Mesendoderm (in vitro differentiated cells): ENCODE results near the gene VWDE.

Experiments
- DNase-seq: peaks from one replicate; pipeline ENCODE4 v3.0.0; 2013
- H2AK5ac ChIP-seq: 2 replicates; pipeline ENCODE4 v1.6.1; 2013; ENCODE audit warnings: low read length, inconsistent platforms
- H2BK120ac ChIP-seq: 2 replicates; pipeline ENCODE4 v1.6.1; 2013; ENCODE audit warnings: low read depth, mild to moderate bottlenecking, low read length, moderate library complexity, mixed read lengths
- H2BK15ac ChIP-seq: replicated peaks from 2 replicates; pipeline ENCODE4 v1.6.1; 2013; ENCODE audit warnings: low read depth, mild to moderate bottlenecking, moderate library complexity
- H2BK5ac ChIP-seq: 2 replicates; pipeline ENCODE4 v1.6.1; 2013; ENCODE audit warnings: low read length, inconsistent platforms
- H3K18ac ChIP-seq: 2 replicates; pipeline ENCODE4 v1.6.1; 2013; ENCODE audit warnings: mild to moderate bottlenecking, low read length, mixed read lengths
- H3K23ac ChIP-seq: one replicate; pipeline ENCODE4 v1.6.1; 2013; ENCODE audit warnings: low read length
- H3K27ac ChIP-seq: 2 replicates; pipeline ENCODE4 v1.5.1; 2013; ENCODE audit warnings: low read depth, mild to moderate bottlenecking, inconsistent platforms, low read length, moderate library complexity
- H3K27me3 ChIP-seq: 2 replicates; pipeline ENCODE4 v1.6.1; 2013; ENCODE audit warnings: low read length, control low read depth, mild to moderate bottlenecking, inconsistent platforms; ENCODE audit not compliant: insufficient read depth, poor library complexity
- H3K36me3 ChIP-seq: 2 replicates; pipeline ENCODE4 v1.6.1; 2013; ENCODE audit warnings: low read length, inconsistent platforms; ENCODE audit not compliant: control insufficient read depth, insufficient read depth
- H3K4ac ChIP-seq: one replicate; pipeline ENCODE4 v1.6.1; 2013; ENCODE audit warnings: low read depth, mild to moderate bottlenecking, low read length, moderate library complexity
- H3K4me1 ChIP-seq: 2 replicates; pipeline ENCODE4 v1.6.1; 2013; ENCODE audit warnings: low read depth, low read length, inconsistent platforms; ENCODE audit not compliant: control insufficient read depth
- H3K4me2 ChIP-seq: 2 replicates; pipeline ENCODE4 v1.6.1; 2013; ENCODE audit warnings: low read length
- H3K4me3 ChIP-seq: 2 replicates; pipeline ENCODE4 v1.5.1; 2013; ENCODE audit warnings: mild to moderate bottlenecking, low read length
- H3K56ac ChIP-seq: one replicate; pipeline ENCODE4 v1.6.1; 2013; ENCODE audit warnings: low read length
- H3K79me1 ChIP-seq: 2 replicates; pipeline ENCODE4 v1.6.1; 2013; ENCODE audit warnings: low read length, inconsistent platforms
- H3K79me2 ChIP-seq: 2 replicates; pipeline ENCODE4 v1.6.1; 2013; ENCODE audit warnings: mild to moderate bottlenecking, low read length; ENCODE audit not compliant: control insufficient read depth, insufficient read depth
- H3K9ac ChIP-seq: 2 replicates; pipeline ENCODE4 v1.6.1; 2013; ENCODE audit warnings: low read length, inconsistent platforms
- H4K5ac ChIP-seq: one replicate; pipeline ENCODE4 v1.6.1; 2013; ENCODE audit warnings: low read length
- H4K8ac ChIP-seq: one replicate; pipeline ENCODE4 v1.6.1; 2013; ENCODE audit warnings: low read depth, mild to moderate bottlenecking, control low read depth, low read length, moderate library complexity
- WGBS: extraction: QIAGEN DNeasy Blood & Tissue Kit; methylation state at CpG from one replicate; pipeline ENCODE4 v1.1.7; 2013; ENCODE audit warnings: low lambda C conversion rate, missing lambda C conversion rate; ENCODE audit not compliant: insufficient coverage; ENCODE audit errors: extremely low coverage; 5-methylcytosine and 5-hydroxymethylcytosine counted together

The VWDE gene

DNA sequence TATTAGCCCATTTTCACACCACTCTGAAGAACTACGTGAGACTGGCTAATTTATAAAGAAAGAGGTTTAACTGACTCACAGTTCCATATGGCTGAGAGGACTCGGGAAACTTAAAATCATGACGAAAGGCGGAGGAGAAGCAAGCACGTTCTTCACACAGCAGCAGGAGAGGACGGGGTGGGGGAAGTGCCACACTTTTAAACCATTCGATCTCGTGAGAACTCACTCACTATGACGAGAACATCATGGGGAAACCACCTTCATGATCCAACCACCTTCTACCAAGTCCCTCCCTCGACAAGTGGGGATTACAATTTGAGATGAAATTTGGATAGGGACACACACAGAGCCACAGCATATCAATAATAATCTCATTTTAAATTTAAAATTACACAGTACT lies 80.2 kb downstream of the VWDE start:
- Histone ChIP-seq H4K8ac (no peak overlapping the region), H3K4me1 (no peaks in the 10 kb centered on the region), H3K4me2 (no peak overlapping the region), H4K5ac (no peak overlapping the region), H3K79me1 (no peaks in the 10 kb centered on the region), H3K9ac (no peak overlapping the region), H3K23ac (no peak overlapping the region), H3K18ac (no peak overlapping the region), H3K79me2 (no peaks in the 10 kb centered on the region), H2BK5ac (no peak overlapping the region), H2BK120ac (no peak overlapping the region), H3K27me3 (no peaks in the 10 kb centered on the region), H2AK5ac (no peak overlapping the region), H3K4ac (no peak overlapping the region), H2BK15ac (no peak overlapping the region), H3K4me3 (no peak overlapping the region), H3K36me3 (no peaks in the 10 kb centered on the region), H3K27ac (no peak overlapping the region), H3K56ac (no peak overlapping the region)
- peak; percentile 27 for DNase-seq
- no CpG with 5 or more reads among the region's 10 CpGs for WGBS

DNA sequence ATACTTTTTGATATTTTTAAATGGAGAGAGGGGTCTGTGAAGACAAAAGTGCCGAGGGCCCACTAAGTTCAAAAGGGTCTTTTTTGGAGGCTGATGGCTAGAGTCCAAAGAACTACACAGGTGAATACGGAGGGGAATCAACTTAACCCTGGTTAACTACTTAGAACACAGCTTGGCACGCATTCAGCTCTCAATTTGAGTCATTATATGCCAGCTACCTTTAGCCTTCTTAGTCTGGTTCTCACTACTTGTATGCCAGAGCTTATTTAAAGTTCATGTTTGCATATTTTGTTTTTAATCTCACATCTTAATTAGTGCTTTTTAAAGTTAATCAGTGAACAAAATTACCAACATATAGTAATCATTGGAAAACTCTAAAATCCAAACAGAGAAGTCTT lies 80.8 kb downstream of the VWDE start:
- WGBS, result no CpG with 5 or more reads among the region's 3 CpGs
- Histone ChIP-seq H3K56ac (no peak overlapping the region), H3K4me1 (no peaks in the 10 kb centered on the region), H4K5ac (no peak overlapping the region), H3K4ac (no peak overlapping the region), H2AK5ac (no peak overlapping the region), H3K27me3 (no peaks in the 10 kb centered on the region), H3K4me3 (no peak overlapping the region), H3K23ac (no peak overlapping the region), H4K8ac (no peak overlapping the region), H3K79me2 (no peaks in the 10 kb centered on the region), H3K36me3 (no peaks in the 10 kb centered on the region), H2BK15ac (no peak overlapping the region), H3K4me2 (no peak overlapping the region), H3K79me1 (no peaks in the 10 kb centered on the region), H3K27ac (no peak overlapping the region), H3K18ac (no peak overlapping the region), H2BK120ac (no peak overlapping the region), H2BK5ac (no peak overlapping the region), H3K9ac (no peak overlapping the region)
- DNase-seq, result no peak

DNA sequence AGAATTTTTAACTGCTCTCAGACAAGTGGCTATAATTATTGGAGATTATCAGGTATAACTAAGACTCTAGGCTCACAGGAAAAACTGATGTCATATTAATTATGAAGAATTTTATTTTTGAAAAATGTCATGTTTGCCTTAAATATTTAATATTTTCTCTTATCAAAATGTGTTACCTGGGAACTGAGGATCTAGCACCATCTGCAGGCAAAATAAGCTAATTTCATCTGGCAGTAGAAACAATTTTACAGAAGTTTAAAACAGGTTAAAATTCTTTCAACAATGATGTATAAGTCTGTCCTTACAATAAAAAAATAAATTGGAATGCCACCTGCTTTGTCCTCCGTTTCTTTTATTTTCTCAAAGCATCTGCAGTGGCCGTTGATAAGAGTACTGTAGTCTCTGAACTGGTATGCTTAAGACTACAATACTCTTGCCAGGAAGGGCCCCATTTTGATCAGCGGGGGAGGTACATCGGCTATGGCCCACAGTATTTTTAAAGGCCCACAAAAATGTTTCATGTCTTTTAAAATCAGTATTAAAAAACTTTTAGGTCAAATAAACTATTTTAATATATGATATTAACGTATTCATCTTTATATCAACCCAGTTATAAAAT lies 81.3 kb downstream of the VWDE start:
- Histone ChIP-seq H3K23ac (no peak overlapping the region), H3K56ac (no peak overlapping the region), H3K36me3 (no peaks in the 10 kb centered on the region), H2BK15ac (peak overlapping the region; percentile 85), H3K4me2 (no peak overlapping the region), H4K8ac (no peak overlapping the region), H2BK120ac (no peak overlapping the region), H2AK5ac (no peak overlapping the region), H3K27me3 (no peaks in the 10 kb centered on the region), H3K4me3 (no peak overlapping the region), H3K79me2 (no peaks in the 10 kb centered on the region), H3K9ac (no peak overlapping the region), H3K4me1 (no peaks in the 10 kb centered on the region), H3K4ac (no peak overlapping the region), H3K27ac (no peak overlapping the region), H3K18ac (no peak overlapping the region), H2BK5ac (no peak overlapping the region), H4K5ac (no peak overlapping the region), H3K79me1 (no peaks in the 10 kb centered on the region)
- WGBS, result no CpG with 5 or more reads among the region's 5 CpGs
- peak; percentile 23 for DNase-seq

DNA sequence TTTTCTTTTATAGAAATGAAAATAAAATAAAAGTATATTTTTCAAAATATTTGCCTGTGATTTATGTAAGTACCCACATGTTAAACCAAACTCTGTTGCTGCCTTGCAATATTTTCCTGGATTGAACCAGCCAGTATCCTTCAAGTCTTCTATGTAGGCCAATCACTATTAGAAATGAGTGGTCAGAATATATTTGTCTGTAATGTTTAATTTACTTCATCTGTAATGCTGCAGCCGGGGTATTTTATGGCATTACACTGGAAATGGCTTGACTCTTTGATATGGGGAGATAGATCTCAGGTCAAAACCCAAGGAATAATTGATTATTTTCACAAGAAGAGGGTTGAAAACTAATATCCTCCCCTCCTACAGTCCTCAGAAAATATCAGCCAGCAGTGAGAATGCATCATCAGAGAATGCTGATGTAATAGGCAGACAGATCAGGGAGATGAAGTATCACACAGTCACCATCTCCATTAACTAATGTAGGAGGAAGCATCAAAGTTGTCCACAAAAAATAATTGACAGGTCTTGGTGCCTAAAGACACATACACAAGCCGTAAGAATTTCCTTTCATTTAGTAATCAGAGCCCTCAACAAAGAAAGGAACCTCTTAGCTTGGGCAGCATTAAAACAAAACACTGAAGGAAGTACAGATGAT lies 82.5 kb downstream of the VWDE start:
- DNase-seq, result peak; percentile 19
- no peak overlapping the region for H3K9ac ChIP-seq

DNA sequence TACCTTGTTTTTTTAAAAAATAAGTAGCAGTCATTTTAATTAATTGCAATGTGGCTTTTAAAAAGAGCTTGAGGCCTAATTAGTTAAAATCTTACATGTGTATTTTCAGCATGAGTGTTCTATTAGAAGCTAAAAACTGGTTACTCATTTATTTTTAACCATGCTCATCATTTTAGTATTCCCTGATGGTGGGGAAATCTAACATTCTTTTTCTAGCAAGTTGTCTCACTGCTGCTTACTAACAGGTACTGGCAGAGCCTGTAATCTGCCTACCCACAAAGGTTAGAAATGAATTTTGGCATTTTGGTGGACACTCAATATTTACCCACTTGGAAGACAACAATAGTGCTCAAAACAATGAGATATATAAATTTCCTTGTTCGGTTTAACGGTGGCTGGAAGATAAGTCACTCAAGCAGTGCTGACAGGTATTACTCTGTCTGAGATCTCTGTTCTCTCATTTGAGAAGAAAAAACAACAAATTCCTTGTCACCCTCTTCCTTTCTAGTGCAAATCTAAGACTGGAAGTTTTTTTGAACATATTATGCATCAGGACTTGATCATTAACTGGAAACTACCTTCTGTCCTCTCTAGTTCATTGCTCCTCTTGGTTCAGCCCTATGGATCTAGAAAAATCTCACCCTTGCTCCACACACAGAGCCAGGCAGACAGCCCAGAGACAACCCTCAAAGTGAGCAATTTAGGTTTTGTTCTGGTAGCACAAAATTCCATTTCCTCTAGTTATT lies 83.3 kb downstream of the VWDE start:
- H3K36me3 ChIP-seq, result no peaks in the 10 kb centered on the region
- no peak overlapping the region for H3K4me3 ChIP-seq
- no peak overlapping the region for H4K8ac ChIP-seq
- no peak overlapping the region for H4K5ac ChIP-seq
- no peaks in the 10 kb centered on the region for H3K79me1 ChIP-seq
- no peak overlapping the region for H3K56ac ChIP-seq
- no peak overlapping the region for H3K9ac ChIP-seq
- H2AK5ac ChIP-seq, result no peak overlapping the region
- H3K23ac ChIP-seq, result no peak overlapping the region
- no peak overlapping the region for H2BK15ac ChIP-seq
- no peak overlapping the region for H2BK5ac ChIP-seq
- no peaks in the 10 kb centered on the region for H3K79me2 ChIP-seq
- WGBS, result no CpG with 5 or more reads among the region's 2 CpGs
- no peak overlapping the region for H3K4ac ChIP-seq
- H3K4me2 ChIP-seq, result no peak overlapping the region
- no peak overlapping the region for H3K18ac ChIP-seq
- DNase-seq, result no peak
- no peaks in the 10 kb centered on the region for H3K27me3 ChIP-seq
- no peak overlapping the region for H2BK120ac ChIP-seq
- H3K4me1 ChIP-seq, result no peaks in the 10 kb centered on the region
- no peak overlapping the region for H3K27ac ChIP-seq

More for the DNA sequence above, 82.5 kb downstream of the VWDE start:
- Histone ChIP-seq H4K8ac (no peak overlapping the region), H3K18ac (no peak overlapping the region), H2BK5ac (no peak overlapping the region), H2BK120ac (no peak overlapping the region), H3K36me3 (no peaks in the 10 kb centered on the region), H3K79me1 (no peaks in the 10 kb centered on the region), H3K4me2 (no peak overlapping the region), H3K4ac (no peak overlapping the region), H3K27me3 (no peaks in the 10 kb centered on the region), H4K5ac (no peak overlapping the region), H3K79me2 (no peaks in the 10 kb centered on the region), H3K27ac (no peak overlapping the region), H3K4me1 (no peaks in the 10 kb centered on the region), H2BK15ac (no peak overlapping the region), H2AK5ac (no peak overlapping the region), H3K56ac (no peak overlapping the region), H3K23ac (no peak overlapping the region), H3K4me3 (no peak overlapping the region)
- WGBS, result no CpG with 5 or more reads among the region's 2 CpGs
